Kidney (tissue), 14 donors: Measurements from ENCODE around the gene ANKRD23. TPM values are rescaled to one million over a fixed set of nuclear protein-coding genes. Genes with fewer than 3 reads are reported as not detected.

Experiments used
- DNase-seq, 5 donors: peaks; one replicate each; pipeline ENCODE4 v3.0.0-alpha.2; 2013 to 2020
- FAIRE-seq: peaks from 2 replicates; lab custom pipeline; 2012; peaks lifted over from hg19 to GRCh38; lab: Jason Lieb, UNC
- H3K27ac ChIP-seq, 2 donors: one replicate each; pipeline ENCODE4 v1.7.0; 2013; ENCODE audit warnings: low read depth in 2 of 2, low read length in 2 of 2, inconsistent platforms in 1 of 2
- H3K27me3 ChIP-seq: one replicate; pipeline ENCODE4 v1.7.1; 2013; ENCODE audit warnings: low read length, inconsistent platforms; ENCODE audit not compliant: control insufficient read depth, insufficient read depth
- H3K36me3 ChIP-seq, 3 donors: one replicate each; pipeline versions ENCODE4 v1.7.0 to v1.7.1; 2013; ENCODE audit warnings: low read length in 3 of 3, control low read depth in 1 of 3, inconsistent platforms in 1 of 3; ENCODE audit not compliant: insufficient read depth in 3 of 3, control insufficient read depth in 2 of 3
- H3K4me1 ChIP-seq, 3 donors: one replicate each; pipeline versions ENCODE4 v1.7.0 to v1.7.1; 2013; ENCODE audit warnings: low read length in 3 of 3, inconsistent platforms in 1 of 3, low read depth in 1 of 3; ENCODE audit not compliant: control insufficient read depth in 2 of 3, insufficient read depth in 2 of 3
- H3K4me3 ChIP-seq, 3 donors: one replicate each; pipeline versions ENCODE4 v1.7.0 to v1.8.1; 2013; ENCODE audit warnings: low read length in 3 of 3, control low read depth in 1 of 3, inconsistent platforms in 1 of 3
- H3K9ac ChIP-seq, 3 donors: one replicate each; pipeline versions ENCODE4 v1.7.0 to v1.7.1; 2013; ENCODE audit warnings: low read length in 3 of 3, control low read depth in 1 of 3, inconsistent platforms in 1 of 3
- H3K9me3 ChIP-seq, 3 donors: one replicate each; pipeline versions ENCODE4 v1.7.0 to v1.7.1; 2013; ENCODE audit warnings: low read length in 3 of 3, control low read depth in 1 of 3, inconsistent platforms in 1 of 3; ENCODE audit not compliant: control insufficient read depth in 2 of 3, insufficient read depth in 1 of 3
- intact Hi-C: fragments of 100-400 bp; cut with DNase I; formaldehyde crosslinking; loops from one replicate; pipeline ENCODE4 v1.11.1; 2022
- polyA plus RNA-seq: library from polyadenylated mRNA; stranded (reverse); fragments of 350-450 nt; fragmentation: Illumina TruSeq; extraction: RNeasy Lipid Tissue Mini Kit (QIAGEN cat#74804); gene quantifications from one replicate; pipeline ENCODE4 v1.2.3, GENCODE V29; 2014; ENCODE audit warnings: low read depth, low replicate concordance; ENCODE audit not compliant: insufficient read depth
- total RNA-seq: library from RNA; stranded (reverse); fragmentation: NEBNext Ultra II Directional; extraction: Animal tissue kit (Norgen Biotek cat#: 25700); gene quantifications from one replicate; pipeline ENCODE4 v1.2.1, GENCODE V29; 2021
- TF ChIP-seq, protein P1 (sequence below): IDR thresholded peaks from 3 replicates; pipeline ENCODE4 v1.5.1; 2012; ENCODE audit warnings: mild to moderate bottlenecking, moderate library complexity, borderline replicate concordance; ENCODE audit not compliant: insufficient read depth; ENCODE audit errors: extremely low read depth
- donor health status: control.
- donor health status: control.
- donor health status: control.
- donor health status: control.
- donor health status: control.
- donor health status: DM: yes; HTN: yes; CAD: no.
- donor health status: Normal renal cell carcinoma (clear cell type).

The ANKRD23 gene
- total and polyA plus RNA-seq, 2 donors from 2014 or later = 1.6 to 4.0 TPM

DNA sequence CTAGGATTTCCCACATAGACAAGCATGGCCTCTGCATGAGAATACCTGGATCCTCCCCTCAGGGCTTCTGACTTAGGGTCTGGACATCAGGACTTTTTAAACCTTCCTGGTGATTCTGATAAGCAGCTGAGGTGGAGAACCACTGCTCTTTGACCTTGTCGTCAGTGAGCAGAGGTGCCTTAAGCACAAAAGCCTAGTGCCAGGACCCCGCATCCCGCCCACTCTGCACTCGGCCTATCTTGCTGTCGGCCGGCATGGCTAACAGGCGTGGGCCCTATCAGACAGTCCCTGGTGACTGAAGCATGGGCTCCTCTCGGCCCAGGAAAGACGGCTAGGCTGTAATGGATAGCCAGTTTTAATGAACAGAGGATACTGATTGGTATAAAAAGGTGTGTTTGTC is 6.2 kb downstream of the ANKRD23 start:
- DNase-seq (no peak), FAIRE-seq (no peak)
- Histone ChIP-seq H3K36me3 (peaks cover 2 to 12% (median 2%) of the 10 kb centered on the region in 3 donors), H3K9me3 (no peaks in the 10 kb centered on the region), H3K4me3 (no peak overlapping the region), H3K9ac (no peak overlapping the region), H3K4me1 (peaks cover 3 to 9% (median 3%) of the 10 kb centered on the region in 3 donors), H3K27ac (no peak overlapping the region), H3K27me3 (no peaks in the 10 kb centered on the region)
- intact Hi-C loops = no loop called here
- TF ChIP-seq, protein P1, sequence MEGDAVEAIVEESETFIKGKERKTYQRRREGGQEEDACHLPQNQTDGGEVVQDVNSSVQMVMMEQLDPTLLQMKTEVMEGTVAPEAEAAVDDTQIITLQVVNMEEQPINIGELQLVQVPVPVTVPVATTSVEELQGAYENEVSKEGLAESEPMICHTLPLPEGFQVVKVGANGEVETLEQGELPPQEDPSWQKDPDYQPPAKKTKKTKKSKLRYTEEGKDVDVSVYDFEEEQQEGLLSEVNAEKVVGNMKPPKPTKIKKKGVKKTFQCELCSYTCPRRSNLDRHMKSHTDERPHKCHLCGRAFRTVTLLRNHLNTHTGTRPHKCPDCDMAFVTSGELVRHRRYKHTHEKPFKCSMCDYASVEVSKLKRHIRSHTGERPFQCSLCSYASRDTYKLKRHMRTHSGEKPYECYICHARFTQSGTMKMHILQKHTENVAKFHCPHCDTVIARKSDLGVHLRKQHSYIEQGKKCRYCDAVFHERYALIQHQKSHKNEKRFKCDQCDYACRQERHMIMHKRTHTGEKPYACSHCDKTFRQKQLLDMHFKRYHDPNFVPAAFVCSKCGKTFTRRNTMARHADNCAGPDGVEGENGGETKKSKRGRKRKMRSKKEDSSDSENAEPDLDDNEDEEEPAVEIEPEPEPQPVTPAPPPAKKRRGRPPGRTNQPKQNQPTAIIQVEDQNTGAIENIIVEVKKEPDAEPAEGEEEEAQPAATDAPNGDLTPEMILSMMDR = no peak

DNA sequence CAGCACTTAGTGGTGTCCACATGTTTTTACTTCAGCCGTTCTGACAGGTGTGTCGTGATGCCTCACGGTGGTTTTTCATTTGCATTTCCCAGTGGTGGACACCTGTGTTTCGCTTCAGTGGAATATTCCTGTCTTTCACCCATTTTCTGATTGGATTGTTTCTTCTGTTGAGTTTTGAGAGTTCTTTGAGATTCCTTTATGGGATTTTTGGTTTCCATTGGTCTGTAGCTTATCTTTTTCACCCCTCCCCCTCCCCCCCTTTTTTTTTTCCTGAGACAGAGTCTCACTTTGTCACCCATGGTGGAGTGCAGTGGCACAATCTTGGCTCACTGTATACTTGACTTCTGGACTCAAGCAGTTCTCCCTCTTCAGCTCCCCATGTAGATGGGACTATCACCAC is 8.0 kb downstream of the ANKRD23 start:
- Histone ChIP-seq H3K9me3 (no peaks in the 10 kb centered on the region), H3K4me1 (peaks cover 3 to 9% (median 3%) of the 10 kb centered on the region in 3 donors), H3K9ac (no peak overlapping the region), H3K27me3 (no peaks in the 10 kb centered on the region), H3K36me3 (peaks cover 2 to 24% (median 2%) of the 10 kb centered on the region in 3 donors), H3K27ac (no peak overlapping the region), H3K4me3 (no peak overlapping the region)
- intact Hi-C loops = no loop called here
- DNase-seq = no peak
- FAIRE-seq = no peak
- TF ChIP-seq, protein P1 = no peak

DNA sequence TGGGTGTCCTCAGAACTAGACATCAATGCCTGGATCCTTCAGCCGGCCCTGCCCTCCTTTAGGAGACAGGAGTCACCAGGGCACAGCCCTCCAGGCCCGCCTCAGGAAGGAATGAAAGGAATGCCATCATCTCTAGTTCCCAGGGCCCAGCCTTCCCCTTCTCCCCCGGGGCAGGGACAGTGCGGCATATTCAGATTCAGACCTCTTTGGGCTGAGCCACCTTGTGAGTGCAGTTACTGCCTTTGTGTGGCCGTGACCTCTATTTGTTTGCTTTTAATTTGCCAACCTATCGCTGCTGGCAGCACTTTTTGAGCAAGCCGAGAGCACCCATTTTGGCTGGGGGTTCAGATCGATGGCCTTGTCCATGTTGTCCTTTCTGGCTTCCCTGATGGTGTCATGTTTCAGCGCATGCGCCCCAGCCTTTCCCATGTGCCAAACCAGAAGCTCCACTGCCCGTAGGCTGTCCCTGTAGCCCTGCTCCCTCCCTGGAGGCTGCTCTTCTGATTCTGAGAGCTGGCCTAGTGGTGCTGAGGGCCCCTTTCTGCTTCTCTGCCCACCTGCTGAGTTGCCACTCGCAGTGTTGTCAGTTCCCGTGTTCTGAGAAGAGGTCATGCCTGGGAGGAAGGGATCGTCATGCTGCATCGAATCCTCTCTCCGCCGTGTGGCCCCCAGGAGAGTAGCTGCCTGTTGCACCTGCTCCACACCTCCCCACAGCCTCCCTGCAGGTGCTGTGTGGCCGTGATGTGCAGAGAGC is 10.9 kb downstream of the ANKRD23 start:
- no peaks in the 10 kb centered on the region for H3K27me3 ChIP-seq
- peaks cover 5 to 40% (median 19%) of the 10 kb centered on the region in 3 donors for H3K36me3 ChIP-seq
- FAIRE-seq (no peak), DNase-seq (peak; percentile 88 to 92 (median 91))
- peak overlapping the region in 1 of 2 donors; percentile 16 for H3K27ac ChIP-seq
- TF ChIP-seq, protein P1 = no peak
- H3K4me3 ChIP-seq = no peak overlapping the region
- intact Hi-C loops = no loop called here
- H3K9me3 ChIP-seq = no peaks in the 10 kb centered on the region
- H3K4me1 ChIP-seq = peaks cover 3 to 4% (median 3%) of the 10 kb centered on the region in 3 donors
- no peak overlapping the region for H3K9ac ChIP-seq

DNA sequence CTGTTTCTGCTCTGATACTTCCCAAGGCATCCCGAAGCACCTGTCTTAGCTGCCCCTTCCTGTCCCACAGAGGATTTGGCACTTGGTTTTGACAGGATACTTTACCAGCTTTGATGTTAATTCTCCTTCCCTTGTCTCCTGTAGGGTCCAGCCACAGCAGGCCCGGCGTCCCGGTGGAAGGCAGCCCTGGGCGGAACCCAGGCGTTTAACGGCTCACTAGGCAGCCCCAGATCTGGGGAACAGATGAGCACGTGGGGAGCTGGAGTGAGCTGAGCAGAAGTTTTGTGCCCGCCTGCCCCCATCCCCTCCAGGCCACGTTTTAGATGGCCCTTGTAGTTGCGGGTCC is 11.4 kb downstream of the ANKRD23 start:
- no peaks in the 10 kb centered on the region for H3K9me3 ChIP-seq
- no peak for DNase-seq
- intact Hi-C loops = no loop called here
- TF ChIP-seq, protein P1 = no peak
- H3K36me3 ChIP-seq = peaks cover 5 to 44% (median 24%) of the 10 kb centered on the region in 3 donors
- no peak overlapping the region for H3K4me3 ChIP-seq
- no peak overlapping the region for H3K27ac ChIP-seq
- no peak overlapping the region for H3K9ac ChIP-seq
- no peak for FAIRE-seq
- H3K27me3 ChIP-seq = no peaks in the 10 kb centered on the region
- peaks cover 3 to 4% (median 3%) of the 10 kb centered on the region in 3 donors for H3K4me1 ChIP-seq
